ENCODE data around the gene KBTBD4.
A peak's percentile ranks its signal among the peaks of the same experiment; 100 is the strongest.

The KBTBD4 gene

DNA sequence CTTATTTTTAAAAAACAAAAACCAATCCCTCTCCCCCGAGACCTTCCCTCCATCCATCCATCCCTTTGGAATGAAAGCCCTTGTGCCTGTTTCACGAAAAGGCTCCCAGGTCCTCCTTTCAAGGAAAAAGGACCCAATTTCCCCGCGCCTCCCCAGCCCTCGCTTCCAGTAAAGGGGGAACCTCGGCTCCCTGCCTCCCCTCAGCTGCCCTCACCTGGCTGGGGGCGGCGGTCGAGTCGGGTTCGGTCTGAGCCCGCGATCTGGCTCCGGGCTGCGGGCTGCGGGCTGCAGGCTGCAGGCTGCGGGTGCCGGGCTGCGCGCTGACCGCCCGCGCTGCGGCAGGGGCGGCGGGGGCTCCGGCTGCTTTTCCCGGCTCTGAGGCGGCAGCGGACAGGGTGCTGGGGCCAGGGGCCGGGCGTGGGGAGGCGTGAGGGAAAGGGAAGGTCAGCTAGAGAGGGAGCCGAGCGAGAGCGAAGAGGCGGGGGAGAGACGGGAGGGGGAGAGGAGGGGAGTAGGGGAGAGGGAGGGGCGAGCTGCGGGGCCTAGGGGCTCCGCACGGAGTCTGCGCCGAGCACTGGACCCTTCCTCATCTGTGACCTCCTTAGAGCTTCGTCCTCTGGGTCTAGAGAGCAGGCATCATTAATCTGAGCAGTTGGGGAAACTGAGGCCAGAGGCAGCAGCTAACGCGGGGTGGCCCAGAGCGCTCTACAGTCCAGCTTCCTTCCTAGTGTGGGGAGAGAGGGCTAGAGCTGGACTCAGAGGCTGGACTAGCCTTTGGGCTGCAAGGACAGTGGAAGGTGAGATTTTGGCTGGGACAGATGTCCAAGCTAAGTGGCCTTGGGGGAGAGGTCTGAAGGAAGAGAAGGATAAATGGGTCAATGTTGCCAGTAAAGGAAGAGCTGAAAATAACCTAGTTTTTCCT, 15.4 kb upstream of the KBTBD4 start, which contains the start of gene C1QTNF4:
TSS of gene C1QTNF4 (minus strand) at position 478 of the 922 bp plus-strand sequence. CDS start 3,601 bp downstream, outside the sequence.
- TF ChIP-seq, protein P1, sequence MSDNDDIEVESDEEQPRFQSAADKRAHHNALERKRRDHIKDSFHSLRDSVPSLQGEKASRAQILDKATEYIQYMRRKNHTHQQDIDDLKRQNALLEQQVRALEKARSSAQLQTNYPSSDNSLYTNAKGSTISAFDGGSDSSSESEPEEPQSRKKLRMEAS (IDR thresholded peaks at IDR 0.05; ENCODE audit: low read depth, low read length) = no peak
- TF ChIP-seq, protein P2, sequence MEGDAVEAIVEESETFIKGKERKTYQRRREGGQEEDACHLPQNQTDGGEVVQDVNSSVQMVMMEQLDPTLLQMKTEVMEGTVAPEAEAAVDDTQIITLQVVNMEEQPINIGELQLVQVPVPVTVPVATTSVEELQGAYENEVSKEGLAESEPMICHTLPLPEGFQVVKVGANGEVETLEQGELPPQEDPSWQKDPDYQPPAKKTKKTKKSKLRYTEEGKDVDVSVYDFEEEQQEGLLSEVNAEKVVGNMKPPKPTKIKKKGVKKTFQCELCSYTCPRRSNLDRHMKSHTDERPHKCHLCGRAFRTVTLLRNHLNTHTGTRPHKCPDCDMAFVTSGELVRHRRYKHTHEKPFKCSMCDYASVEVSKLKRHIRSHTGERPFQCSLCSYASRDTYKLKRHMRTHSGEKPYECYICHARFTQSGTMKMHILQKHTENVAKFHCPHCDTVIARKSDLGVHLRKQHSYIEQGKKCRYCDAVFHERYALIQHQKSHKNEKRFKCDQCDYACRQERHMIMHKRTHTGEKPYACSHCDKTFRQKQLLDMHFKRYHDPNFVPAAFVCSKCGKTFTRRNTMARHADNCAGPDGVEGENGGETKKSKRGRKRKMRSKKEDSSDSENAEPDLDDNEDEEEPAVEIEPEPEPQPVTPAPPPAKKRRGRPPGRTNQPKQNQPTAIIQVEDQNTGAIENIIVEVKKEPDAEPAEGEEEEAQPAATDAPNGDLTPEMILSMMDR (IDR thresholded peaks at IDR 0.05; ENCODE audit: low read depth, low read length) = no peak
- TF ChIP-seq POLR2A (IDR thresholded peaks at IDR 0.05; ENCODE audit: extremely low read depth, insufficient read length) = no peak
- TF ChIP-seq MYC (IDR thresholded peaks at IDR 0.05; ENCODE audit: low read depth, low read length) = no peak
- H3K4me3 ChIP-seq (ENCODE audit: low read depth, low read length) = no peak within 1 kb of the TSS
- no peak for DNase-seq (ENCODE audit: low read depth)

DNA sequence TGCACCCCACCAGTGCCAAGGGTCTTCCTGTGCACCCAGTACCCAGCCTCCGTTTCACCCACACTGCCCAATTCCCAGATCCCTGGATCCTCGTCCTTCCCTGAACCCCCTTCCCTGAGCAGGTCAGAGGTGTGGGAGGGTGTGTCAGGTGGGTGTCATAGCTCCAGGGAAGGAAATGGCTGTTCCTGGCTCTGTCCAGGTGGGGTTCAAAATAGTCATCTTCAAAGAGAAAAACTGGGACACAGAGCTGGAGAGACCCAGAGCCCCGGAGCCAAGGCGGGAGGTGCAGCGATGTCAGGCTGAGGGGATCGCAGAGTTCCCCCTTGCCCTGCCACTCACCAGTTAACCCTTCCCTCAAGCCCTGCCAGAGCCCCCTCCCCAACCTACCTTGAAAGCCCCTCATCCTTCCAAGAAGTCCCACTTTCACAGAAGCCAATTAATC, 14.7 kb upstream of the KBTBD4 start:
- no peak for TF ChIP-seq POLR2A (IDR thresholded peaks at IDR 0.05; ENCODE audit: extremely low read depth, insufficient read length)
- no peak for TF ChIP-seq MYC (IDR thresholded peaks at IDR 0.05; ENCODE audit: low read depth, low read length)
- TF ChIP-seq, protein P2 (IDR thresholded peaks at IDR 0.05; ENCODE audit: low read depth, low read length) = no peak
- TF ChIP-seq, protein P1 (IDR thresholded peaks at IDR 0.05; ENCODE audit: low read depth, low read length) = no peak
- H3K4me3 ChIP-seq (ENCODE audit: low read depth, low read length) = no peak overlapping the region
- DNase-seq (ENCODE audit: low read depth) = no peak

DNA sequence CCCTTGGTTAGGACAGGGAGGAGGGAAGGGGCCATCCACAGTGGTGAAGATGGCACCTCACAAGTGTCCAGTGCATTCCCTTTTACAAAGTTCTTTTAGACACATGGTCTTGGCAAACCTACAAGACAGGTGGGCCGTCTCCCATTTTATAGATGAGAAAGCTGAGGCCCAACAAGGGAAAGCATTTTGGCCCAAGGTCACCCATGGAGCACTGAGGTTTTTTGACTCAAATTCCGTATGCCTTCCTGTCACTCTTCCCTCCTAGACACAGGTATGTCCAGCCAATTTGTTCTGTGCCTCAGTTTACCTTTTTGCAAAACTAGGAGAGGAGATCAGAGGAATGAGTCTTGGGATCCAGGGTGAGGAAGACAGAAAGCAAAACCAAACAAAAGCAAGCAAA, 14.2 kb upstream of the KBTBD4 start:
- TF ChIP-seq, protein P2 (IDR thresholded peaks at IDR 0.05; ENCODE audit: low read depth, low read length) = no peak
- TF ChIP-seq, protein P1 (IDR thresholded peaks at IDR 0.05; ENCODE audit: low read depth, low read length) = no peak
- TF ChIP-seq POLR2A (IDR thresholded peaks at IDR 0.05; ENCODE audit: extremely low read depth, insufficient read length) = no peak
- no peak for TF ChIP-seq MYC (IDR thresholded peaks at IDR 0.05; ENCODE audit: low read depth, low read length)
- H3K4me3 ChIP-seq (ENCODE audit: low read depth, low read length) = no peak overlapping the region
- no peak for DNase-seq (ENCODE audit: low read depth)

DNA sequence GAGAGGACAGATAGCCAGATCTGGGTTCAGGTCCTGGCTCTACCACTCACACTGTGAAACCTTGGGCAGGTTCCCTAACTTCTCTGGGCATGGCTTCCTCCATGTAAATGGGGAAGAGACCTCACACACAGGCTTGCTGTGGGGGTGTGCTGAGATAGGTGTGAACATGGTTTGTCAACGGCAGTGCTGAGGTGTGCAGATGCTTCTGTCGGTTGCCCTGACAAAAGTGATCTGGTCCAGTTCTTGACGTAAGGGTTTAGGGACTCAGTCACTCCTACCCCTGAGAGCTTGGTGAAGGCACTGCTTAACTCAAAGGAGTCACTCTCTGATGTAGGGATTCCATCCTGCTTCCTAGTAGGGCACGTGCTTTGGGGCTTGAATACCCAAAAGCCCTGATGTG, 13.5 kb upstream of the KBTBD4 start:
- peak overlapping the region; percentile 21 for H3K4me3 ChIP-seq (ENCODE audit: low read depth, low read length)
- no peak for TF ChIP-seq MYC (IDR thresholded peaks at IDR 0.05; ENCODE audit: low read depth, low read length)
- TF ChIP-seq, protein P2 (IDR thresholded peaks at IDR 0.05; ENCODE audit: low read depth, low read length) = no peak
- TF ChIP-seq POLR2A (IDR thresholded peaks at IDR 0.05; ENCODE audit: extremely low read depth, insufficient read length) = no peak
- TF ChIP-seq, protein P1 (IDR thresholded peaks at IDR 0.05; ENCODE audit: low read depth, low read length) = no peak
- DNase-seq (ENCODE audit: low read depth) = no peak

DNA sequence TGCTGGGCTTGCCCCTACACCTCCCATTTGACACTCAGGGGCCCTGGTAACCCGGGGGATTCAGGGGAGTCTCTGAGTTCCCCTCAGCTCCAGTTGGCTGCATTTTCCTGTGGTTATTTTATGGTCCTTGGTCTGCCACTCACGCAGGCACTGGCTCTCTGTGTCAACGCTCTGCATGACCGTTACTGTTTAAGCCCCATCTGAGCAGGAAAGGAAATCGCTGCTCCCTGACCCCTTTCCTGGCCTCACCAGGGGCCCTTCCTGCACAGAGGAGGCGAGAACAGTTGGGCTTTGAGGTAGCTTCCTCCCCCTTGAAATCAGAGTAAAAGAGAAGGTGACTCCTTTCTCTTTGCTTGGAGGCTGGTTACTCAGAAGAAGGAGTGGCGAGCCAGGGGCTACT, 13.0 kb upstream of the KBTBD4 start:
- peak; percentile 98 for DNase-seq (ENCODE audit: low read depth)
- TF ChIP-seq, protein P1 (IDR thresholded peaks at IDR 0.05; ENCODE audit: low read depth, low read length) = peak; percentile 54; the same call in 1 of the 2 replicates
- TF ChIP-seq POLR2A (IDR thresholded peaks at IDR 0.05; ENCODE audit: extremely low read depth, insufficient read length) (no peak), MYC (IDR thresholded peaks at IDR 0.05; ENCODE audit: low read depth, low read length) (peak; percentile 77)
- TF ChIP-seq, protein P2 (IDR thresholded peaks at IDR 0.05; ENCODE audit: low read depth, low read length) = no peak
- H3K4me3 ChIP-seq (ENCODE audit: low read depth, low read length) = peak overlapping the region; percentile 21
